GM12872 (cell line): ENCODE measurements around the gene GIMAP1.

ENCODE experiments used
- TF ChIP-seq, protein P1 (sequence below): IDR thresholded peaks from 3 replicates; pipeline ENCODE4 v1.5.1; 2011; ENCODE audit warnings: low read depth, mild to moderate bottlenecking, low read length, moderate library complexity; ENCODE audit not compliant: insufficient read depth

Gene GIMAP1

DNA sequence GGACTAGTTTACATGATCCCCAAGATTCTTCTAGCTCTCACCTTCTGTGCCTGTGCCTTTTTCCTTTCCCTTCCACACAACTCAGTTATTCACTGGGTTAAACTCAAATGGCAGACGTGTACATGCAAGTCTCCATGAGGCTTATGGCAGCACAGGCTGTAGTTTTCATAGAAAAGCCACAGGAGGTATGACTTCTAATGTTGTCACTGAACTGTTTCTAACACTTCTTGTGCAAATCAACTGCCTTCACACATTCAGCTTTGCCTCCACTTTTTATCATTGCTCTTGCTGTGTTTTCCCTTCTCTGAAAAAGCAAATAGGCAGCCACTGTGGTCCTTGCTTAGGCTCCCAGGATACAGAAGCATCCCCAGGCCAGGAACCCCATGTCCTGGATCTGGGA, 15.5 kb downstream of the GIMAP1 start:
- TF ChIP-seq, protein P1, sequence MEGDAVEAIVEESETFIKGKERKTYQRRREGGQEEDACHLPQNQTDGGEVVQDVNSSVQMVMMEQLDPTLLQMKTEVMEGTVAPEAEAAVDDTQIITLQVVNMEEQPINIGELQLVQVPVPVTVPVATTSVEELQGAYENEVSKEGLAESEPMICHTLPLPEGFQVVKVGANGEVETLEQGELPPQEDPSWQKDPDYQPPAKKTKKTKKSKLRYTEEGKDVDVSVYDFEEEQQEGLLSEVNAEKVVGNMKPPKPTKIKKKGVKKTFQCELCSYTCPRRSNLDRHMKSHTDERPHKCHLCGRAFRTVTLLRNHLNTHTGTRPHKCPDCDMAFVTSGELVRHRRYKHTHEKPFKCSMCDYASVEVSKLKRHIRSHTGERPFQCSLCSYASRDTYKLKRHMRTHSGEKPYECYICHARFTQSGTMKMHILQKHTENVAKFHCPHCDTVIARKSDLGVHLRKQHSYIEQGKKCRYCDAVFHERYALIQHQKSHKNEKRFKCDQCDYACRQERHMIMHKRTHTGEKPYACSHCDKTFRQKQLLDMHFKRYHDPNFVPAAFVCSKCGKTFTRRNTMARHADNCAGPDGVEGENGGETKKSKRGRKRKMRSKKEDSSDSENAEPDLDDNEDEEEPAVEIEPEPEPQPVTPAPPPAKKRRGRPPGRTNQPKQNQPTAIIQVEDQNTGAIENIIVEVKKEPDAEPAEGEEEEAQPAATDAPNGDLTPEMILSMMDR, result no peak

DNA sequence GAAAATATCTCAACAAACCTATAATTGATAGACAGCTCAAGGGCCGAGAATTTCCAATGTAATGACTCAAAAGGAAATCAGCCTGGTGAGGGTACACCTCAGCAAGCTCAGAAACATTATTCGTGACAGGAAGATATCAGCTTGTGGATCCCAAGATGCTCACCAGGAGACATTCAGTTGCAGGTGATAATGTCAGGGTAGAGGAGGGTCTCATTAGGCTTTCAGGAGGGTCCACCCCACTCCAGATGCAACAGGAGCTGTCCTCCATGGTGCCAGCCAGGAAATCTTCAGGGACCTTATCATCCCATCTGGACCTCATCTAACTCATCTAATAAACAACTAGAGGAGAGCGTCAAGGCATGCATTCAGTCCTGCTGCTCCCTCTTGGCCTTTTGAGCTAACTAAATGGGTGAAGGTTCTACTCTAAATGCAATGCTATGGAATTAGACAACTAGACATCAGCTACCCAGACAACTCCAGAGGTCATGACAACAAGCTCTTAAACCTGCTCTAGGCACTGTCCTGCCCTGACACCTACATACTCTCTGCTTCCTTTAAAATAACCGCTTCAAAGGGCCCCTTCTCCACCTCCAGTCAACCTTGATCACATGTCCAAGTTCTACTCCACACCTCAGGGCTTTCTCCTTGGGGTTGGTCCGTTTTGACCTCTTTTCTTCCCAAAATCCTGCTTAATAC, 16.5 kb downstream of the GIMAP1 start:
- TF ChIP-seq, protein P1, result no peak

DNA sequence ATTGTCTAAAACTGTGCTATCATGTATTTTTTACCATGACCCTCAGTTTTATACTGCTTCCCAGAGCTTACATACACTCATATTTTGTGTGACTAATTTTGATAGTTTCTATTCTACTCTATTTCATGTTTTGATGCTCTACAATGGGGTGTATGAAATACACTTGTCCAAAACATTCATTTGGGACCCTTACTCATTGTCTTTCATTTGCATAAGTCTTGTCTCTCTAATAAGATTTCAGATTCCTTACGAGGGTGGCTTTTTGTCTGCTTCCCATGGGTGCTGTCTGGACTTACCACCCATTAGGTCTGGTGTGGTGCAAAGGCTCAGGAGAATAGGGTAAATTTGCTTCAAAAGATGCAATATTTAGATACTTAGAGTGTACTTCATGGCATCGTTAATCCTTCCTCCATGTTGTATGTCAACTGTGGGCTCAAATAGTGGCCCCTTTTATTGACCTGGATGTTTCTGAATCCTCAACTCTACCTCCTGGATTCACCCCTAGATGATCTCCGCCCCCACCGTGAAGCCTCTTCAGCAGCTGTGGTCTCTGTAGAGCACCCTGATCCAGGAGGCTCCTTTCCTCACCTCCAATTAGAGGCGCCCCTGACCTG, 17.2 kb downstream of the GIMAP1 start:
- TF ChIP-seq, protein P1, result no peak

DNA sequence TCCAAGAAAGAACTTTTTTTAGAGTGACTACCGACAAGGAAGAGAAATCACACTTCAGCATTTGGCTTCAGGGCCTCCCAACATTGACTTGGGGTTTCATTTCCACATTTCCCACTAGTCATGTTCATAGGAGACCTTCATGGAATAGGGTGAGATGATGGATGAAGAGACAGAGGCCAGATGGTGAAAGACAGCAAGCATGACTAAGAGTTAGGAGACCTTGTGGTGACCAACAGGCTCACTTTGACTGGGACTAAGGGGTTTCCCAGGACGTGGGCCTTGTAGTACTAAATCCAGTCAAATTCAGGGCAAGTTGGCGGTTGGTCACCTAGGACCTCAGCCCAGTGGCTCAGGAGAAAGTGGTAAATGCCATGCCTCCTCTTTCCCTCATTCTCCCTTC, 17.8 kb downstream of the GIMAP1 start:
- TF ChIP-seq, protein P1, result no peak

DNA sequence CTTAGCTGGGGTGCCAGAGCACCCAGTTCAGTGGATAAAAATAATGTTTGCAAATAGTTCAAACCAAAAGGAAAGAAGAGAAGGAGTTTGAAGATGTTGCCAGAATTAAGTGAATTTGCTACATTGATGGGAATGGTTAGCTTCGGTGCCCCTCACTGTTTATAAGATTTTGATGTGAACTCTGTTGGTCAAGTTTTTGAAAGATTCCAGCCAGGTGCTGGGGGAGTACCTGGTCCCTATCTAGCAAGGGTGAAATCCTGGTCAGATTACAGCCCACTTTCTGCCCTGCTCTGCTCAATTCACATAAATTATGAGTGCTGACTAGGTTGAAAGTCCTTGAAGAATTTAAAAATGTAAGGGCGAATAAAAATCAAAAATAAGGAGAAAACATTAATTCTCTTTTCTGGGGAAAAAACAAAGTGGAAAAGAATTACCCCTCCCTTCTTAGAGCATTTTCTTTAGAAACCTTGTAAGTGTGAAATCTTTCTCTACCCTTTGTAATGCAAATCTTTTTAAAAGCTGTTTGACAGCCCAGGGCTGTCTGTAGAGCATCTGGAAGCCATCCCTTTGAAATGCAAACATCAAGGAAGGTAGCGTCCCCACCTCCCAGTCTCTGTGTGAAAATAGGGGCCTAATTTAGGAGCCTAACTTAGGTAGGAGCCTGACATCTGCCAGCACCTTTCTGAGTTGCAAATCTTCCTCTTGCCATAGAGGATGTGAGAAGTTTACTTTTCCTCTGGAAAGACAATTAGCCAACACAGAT, 19.4 kb downstream of the GIMAP1 start:
- TF ChIP-seq, protein P1, result no peak

DNA sequence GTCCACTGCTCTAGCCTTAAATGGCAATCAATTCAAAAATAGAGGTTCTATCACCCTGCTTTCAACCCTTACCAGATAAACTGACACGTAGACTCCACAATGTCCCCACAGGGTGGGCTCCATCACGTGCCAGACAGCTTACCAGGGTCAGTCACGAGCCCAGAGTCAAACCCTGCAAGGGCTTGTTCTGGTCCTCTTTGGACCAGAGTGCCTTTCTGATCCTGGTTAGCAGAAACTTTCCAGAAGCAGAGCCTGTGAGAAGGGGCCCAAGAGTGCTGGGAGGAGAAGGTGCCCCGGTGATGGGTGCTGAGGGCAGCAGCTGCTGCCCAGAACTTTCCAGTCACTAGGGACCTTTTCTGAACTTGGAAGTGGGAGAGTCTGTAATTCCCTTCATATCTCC, 20.5 kb downstream of the GIMAP1 start:
- TF ChIP-seq, protein P1, result no peak

DNA sequence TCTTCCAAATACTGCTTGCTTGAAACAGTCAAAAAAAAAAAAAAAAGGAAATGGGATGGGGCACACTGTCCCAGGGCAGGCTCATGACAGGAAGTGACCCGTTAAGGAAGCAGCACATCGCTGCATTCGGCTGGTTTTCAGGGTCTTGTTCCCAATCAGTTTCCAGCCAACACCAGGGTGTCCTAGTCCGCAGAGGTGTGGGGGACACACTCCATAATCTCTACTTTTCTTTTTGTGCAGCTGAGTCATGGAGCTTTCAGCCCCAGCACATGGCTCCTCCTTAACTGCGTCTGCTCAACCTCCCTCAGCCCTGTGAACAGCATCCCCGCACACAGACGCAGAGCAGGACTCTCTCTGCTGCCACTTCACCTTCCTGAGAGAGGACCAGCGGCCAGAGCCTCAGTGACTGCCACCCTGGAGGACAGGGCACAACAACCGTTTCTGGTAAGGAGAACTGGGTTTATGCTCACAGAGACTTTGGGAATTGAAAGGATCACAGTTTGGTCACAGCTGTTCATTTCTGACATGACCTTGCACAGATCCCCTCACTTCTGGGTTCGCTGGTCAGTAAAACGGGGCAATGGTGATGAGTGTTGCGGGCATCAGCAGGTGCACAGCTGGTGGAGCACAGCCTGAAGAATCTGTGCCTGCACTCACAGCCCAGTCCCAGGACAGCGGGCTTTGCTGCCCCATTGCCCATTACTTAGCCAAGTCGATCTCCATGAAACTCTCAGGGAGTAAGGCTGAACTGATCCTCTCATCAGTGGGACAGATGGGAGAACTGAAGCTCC, 21.0 kb downstream of the GIMAP1 start, which contains the start of gene GIMAP5:
Gene GIMAP5, plus strand, starts transcription at position 154 of the 791 bp plus-strand sequence. CDS start 3,467 bp downstream, outside the sequence.
- TF ChIP-seq, protein P1, result no peak
